ENCODE results near the gene PINLYP. TPM values are rescaled to one million over a fixed set of nuclear protein-coding genes. Genes with fewer than 3 reads are reported as not detected.

Gene PINLYP
- total and polyA plus RNA-seq, 2 of the 13 experiments (the other 11 are each of a cell fraction or from before 2014, with no cell fraction given) = 0.21 to 0.24 TPM

DNA sequence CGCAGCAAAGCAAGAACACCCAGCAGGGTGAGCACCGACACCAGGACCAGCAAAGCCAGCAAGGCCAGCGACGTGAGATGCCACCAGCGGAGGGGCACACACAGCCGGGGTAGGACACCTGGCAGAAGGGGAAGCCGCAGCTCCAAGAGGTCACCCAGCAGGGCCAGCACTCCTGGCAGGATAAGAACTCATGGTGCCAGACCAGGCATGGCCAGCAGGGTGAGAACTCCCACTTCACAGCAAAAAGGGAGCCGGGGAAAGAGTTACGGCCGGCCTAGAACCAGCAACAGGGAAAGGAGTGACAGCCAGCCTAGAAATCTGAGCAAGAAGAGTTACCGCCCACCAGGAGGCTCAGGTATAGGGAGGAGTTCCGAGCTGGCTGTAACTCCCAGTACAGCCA, 36.8 kb downstream of the PINLYP start:
- ChIA-PET POLR2A (no interaction called here), CTCF (ENCODE audit: low intra/inter-chr PET ratio, low total read pairs) (no interaction called here)
- 98% methylated on average over 8 of the region's 12 CpGs for WGBS (ENCODE audit: low lambda C conversion rate)
- FAIRE-seq (no peak), DNase-seq (ENCODE audit: low spot score) (no peak), ATAC-seq (peak; percentile 36; the same call in 2 of the 3 replicates)
- Histone ChIP-seq H3K9me3 (ENCODE audit: low read length) (no peaks in the 10 kb centered on the region), H3K79me2 (ENCODE audit: insufficient read depth, low read length) (peaks cover 3% of the 10 kb centered on the region), H3K4me3 (replicated peaks in 1 of 3; ENCODE audit: insufficient read depth in 1 of 3, low read depth in 2 of 3, low read length in 3 of 3) (no peak overlapping the region), H4K20me1 (ENCODE audit: insufficient read depth, low read length) (no peaks in the 10 kb centered on the region), H3K9ac (ENCODE audit: insufficient read depth, low read depth, low read length) (no peak overlapping the region), H3K4me2 (ENCODE audit: low read depth, low read length) (no peak overlapping the region), H2AFZ (ENCODE audit: low read length) (no peak overlapping the region), H3K27ac (ENCODE audit: extremely low read length, insufficient read depth, low read length) (no peak overlapping the region), H3K36me3 (replicated peaks in 1 of 2; ENCODE audit: control insufficient read depth in 1 of 2, insufficient read depth in 2 of 2, low read length in 2 of 2) (peaks cover 16 to 28% of the 10 kb centered on the region in 2 experiments; a peak in 4 of 5 replicates), H3K4me1 (ENCODE audit: insufficient read depth, low read length) (no peaks in the 10 kb centered on the region), H3K27me3 (ENCODE audit: control insufficient read depth in 1 of 2, insufficient read depth in 2 of 2, low read length in 2 of 2) (no peaks in the 10 kb centered on the region)
- intact Hi-C loops (cut with micrococcal nuclease; ENCODE audit: unreplicated experiment) (no loop called here), in situ Hi-C loops (cut with HindIII; ENCODE audit: extremely low pct_ligation_motif_present, low pct_unique_long_range_greater_than_20kb) (no loop called here)
- no TSS peak for BruUV-seq (replicated peaks)
- TF ChIP-seq NAIF1 (CRISPR knock-in tag; IDR thresholded peaks at IDR 0.05; ENCODE audit: borderline replicate concordance) (no peak), TSC22D2 (CRISPR knock-in tag; IDR thresholded peaks at IDR 0.05; ENCODE audit: borderline replicate concordance) (no peak), PRMT3 (CRISPR knock-in tag; IDR thresholded peaks at IDR 0.05; ENCODE audit: borderline replicate concordance, low read depth) (no peak), TEAD3 (CRISPR knock-in tag; optimal IDR thresholded peaks at IDR 0.05; ENCODE audit: borderline replicate concordance) (no peak), GABPB1 (CRISPR knock-in tag; IDR thresholded peaks at IDR 0.05) (no peak), ISL2 (CRISPR knock-in tag; IDR thresholded peaks at IDR 0.05) (no peak)
- TF ChIP-seq, protein P1, sequence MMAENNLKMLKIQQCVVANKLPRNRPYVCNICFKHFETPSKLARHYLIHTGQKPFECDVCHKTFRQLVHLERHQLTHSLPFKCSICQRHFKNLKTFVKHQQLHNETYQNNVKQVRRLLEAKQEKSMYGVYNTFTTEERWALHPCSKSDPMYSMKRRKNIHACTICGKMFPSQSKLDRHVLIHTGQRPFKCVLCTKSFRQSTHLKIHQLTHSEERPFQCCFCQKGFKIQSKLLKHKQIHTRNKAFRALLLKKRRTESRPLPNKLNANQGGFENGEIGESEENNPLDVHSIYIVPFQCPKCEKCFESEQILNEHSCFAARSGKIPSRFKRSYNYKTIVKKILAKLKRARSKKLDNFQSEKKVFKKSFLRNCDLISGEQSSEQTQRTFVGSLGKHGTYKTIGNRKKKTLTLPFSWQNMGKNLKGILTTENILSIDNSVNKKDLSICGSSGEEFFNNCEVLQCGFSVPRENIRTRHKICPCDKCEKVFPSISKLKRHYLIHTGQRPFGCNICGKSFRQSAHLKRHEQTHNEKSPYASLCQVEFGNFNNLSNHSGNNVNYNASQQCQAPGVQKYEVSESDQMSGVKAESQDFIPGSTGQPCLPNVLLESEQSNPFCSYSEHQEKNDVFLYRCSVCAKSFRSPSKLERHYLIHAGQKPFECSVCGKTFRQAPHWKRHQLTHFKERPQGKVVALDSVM (CRISPR knock-in tag; IDR thresholded peaks at IDR 0.05) = no peak

DNA sequence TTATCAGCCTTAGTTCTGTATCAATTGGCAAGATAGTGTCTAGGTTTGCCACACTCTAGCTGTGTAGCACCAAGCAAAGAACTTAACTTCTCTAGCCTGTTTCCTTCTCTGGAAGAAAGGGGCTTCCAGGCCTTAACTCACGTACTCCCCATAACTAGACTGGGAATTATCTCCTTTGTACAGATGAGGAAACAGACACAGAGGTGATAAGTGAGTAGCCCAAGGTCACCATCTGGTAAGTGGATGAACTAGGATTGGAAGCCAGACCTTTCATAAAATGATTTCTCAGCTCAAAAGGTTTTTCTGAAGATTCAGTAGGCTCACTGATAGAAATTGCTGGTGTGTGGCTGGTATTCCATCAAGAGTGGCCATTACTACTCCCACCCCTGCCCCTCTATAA, 40.7 kb downstream of the PINLYP start:
- peaks cover 9 to 22% of the 10 kb centered on the region in 2 experiments; a peak in 4 of 5 replicates for H3K36me3 ChIP-seq (replicated peaks in 1 of 2; ENCODE audit: control insufficient read depth in 1 of 2, insufficient read depth in 2 of 2, low read length in 2 of 2)
- FAIRE-seq (no peak), DNase-seq (ENCODE audit: low spot score) (no peak), ATAC-seq (no peak)
- no peak overlapping the region for H3K4me3 ChIP-seq (replicated peaks in 1 of 3; ENCODE audit: insufficient read depth in 1 of 3, low read depth in 2 of 3, low read length in 3 of 3)
- intact Hi-C loops (cut with micrococcal nuclease; ENCODE audit: unreplicated experiment) = no loop called here
- no TSS peak for BruUV-seq (replicated peaks)
- no peak overlapping the region for H2AFZ ChIP-seq (ENCODE audit: low read length)
- H3K4me1 ChIP-seq (ENCODE audit: insufficient read depth, low read length) = peaks cover 24% of the 10 kb centered on the region
- H3K4me2 ChIP-seq (ENCODE audit: low read depth, low read length) = no peak overlapping the region
- CTCF ChIA-PET (ENCODE audit: low intra/inter-chr PET ratio, low total read pairs) = no interaction called here
- no peak for TF ChIP-seq TAF15 (IDR thresholded peaks at IDR 0.05; ENCODE audit: low read depth, low read length, poor library complexity, severe bottlenecking)
- H4K20me1 ChIP-seq (ENCODE audit: insufficient read depth, low read length) = no peaks in the 10 kb centered on the region
- 80% methylated on average over 1 of the region's 1 CpG for WGBS (ENCODE audit: low lambda C conversion rate)
- H3K27ac ChIP-seq (ENCODE audit: extremely low read length, insufficient read depth, low read length) = no peak overlapping the region
- POLR2A ChIA-PET = no interaction called here
- peaks cover 14% of the 10 kb centered on the region for H3K79me2 ChIP-seq (ENCODE audit: insufficient read depth, low read length)
- no peaks in the 10 kb centered on the region for H3K27me3 ChIP-seq (ENCODE audit: control insufficient read depth in 1 of 2, insufficient read depth in 2 of 2, low read length in 2 of 2)
- in situ Hi-C loops (cut with HindIII; ENCODE audit: extremely low pct_ligation_motif_present, low pct_unique_long_range_greater_than_20kb) = no loop called here
- H3K9ac ChIP-seq (ENCODE audit: insufficient read depth, low read depth, low read length) = no peak overlapping the region
- no peaks in the 10 kb centered on the region for H3K9me3 ChIP-seq (ENCODE audit: low read length)

Data from HepG2 (cell line).